ENCODE data around the gene COMMD8. TPM values are rescaled to one million over a fixed set of nuclear protein-coding genes. Genes with fewer than 3 reads are reported as not detected.

Gene COMMD8
- total RNA-seq, 1 experiment from 2014 or later = 69.7 TPM

Other genes with a start within 250 kb of the COMMD8 start
- gene ATP10D, start 21.6 kb upstream of the COMMD8 start, total RNA-seq (2014; rRNA removed; shearing (Covaris generic)) = 14.8 and 16.9 TPM in 2 replicates